ENCODE measurements around the gene OGFR.

DNA sequence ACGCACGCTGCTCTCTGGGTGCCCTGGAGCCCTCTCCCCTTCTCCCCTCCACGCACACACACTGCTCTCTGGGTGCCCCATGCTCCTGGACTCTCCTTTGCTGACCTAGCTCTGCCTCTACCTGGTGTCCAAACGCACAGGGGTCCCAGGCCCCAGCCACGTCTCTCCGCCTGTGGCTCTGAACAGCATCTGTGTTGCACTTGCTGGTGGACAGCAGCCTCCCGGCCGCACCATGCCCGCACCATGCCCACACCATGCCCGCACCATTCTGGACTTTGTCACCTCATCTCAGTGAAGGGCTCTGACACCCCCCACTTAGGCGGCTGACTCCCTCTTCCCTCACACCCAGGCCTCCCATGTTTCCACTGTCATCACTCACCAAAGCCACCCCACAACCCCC is 35.2 kb downstream of the OGFR start:
- TF ChIP-seq, protein P1, sequence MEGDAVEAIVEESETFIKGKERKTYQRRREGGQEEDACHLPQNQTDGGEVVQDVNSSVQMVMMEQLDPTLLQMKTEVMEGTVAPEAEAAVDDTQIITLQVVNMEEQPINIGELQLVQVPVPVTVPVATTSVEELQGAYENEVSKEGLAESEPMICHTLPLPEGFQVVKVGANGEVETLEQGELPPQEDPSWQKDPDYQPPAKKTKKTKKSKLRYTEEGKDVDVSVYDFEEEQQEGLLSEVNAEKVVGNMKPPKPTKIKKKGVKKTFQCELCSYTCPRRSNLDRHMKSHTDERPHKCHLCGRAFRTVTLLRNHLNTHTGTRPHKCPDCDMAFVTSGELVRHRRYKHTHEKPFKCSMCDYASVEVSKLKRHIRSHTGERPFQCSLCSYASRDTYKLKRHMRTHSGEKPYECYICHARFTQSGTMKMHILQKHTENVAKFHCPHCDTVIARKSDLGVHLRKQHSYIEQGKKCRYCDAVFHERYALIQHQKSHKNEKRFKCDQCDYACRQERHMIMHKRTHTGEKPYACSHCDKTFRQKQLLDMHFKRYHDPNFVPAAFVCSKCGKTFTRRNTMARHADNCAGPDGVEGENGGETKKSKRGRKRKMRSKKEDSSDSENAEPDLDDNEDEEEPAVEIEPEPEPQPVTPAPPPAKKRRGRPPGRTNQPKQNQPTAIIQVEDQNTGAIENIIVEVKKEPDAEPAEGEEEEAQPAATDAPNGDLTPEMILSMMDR (conservative IDR thresholded peaks at IDR 0.05): no peak
- TF ChIP-seq ZFX (IDR thresholded peaks at IDR 0.05): no peak
